TTC549 (cell line): ENCODE data around the gene C22orf31.

ENCODE experiments used
- FAIRE-seq: peaks from 2 replicates; lab custom pipeline; 2012; peaks lifted over from hg19 to GRCh38; lab: Jason Lieb, UNC

Gene C22orf31

DNA sequence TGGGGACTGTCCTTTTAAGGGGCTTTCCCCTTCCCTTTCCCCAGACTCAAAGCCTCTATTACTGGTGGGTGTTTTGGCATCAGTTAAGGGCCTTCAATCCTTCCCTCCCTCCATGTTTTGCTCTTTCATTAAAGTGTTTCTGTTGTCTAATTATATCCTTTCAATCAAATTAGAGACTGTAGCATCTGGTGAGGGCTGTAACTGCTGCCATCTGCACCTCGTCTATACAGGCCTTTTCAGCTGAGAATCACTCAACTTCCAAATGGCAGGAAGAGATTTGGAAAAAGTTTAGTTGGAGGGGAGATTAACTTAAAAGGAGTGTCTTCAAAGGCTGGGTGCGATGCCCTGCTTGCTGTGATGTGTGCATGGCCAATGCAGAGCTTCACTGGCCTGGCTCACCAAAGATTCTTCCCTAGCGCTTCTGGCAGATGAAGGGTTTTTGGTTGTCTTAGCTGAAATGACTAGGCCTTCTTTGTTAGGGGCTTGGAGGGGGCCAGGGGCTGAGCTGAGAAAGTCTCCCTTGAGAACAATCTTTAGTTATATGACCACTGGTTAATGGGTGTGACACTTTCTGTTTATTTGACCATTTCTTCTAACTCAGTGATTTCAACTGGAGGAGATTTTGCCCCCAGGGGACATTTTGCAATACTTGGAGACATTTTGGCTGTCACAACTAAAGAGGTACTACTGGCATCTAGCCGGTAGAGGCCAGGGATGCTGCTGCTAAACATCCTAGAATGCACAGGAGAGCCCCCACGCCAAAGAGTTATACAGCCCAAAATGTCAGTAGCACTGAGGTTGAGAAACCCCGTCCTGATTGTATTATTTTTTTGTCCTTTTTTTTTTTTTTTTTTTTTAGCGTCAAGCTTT, 18.7 kb upstream of the C22orf31 start:
- no peak for FAIRE-seq

DNA sequence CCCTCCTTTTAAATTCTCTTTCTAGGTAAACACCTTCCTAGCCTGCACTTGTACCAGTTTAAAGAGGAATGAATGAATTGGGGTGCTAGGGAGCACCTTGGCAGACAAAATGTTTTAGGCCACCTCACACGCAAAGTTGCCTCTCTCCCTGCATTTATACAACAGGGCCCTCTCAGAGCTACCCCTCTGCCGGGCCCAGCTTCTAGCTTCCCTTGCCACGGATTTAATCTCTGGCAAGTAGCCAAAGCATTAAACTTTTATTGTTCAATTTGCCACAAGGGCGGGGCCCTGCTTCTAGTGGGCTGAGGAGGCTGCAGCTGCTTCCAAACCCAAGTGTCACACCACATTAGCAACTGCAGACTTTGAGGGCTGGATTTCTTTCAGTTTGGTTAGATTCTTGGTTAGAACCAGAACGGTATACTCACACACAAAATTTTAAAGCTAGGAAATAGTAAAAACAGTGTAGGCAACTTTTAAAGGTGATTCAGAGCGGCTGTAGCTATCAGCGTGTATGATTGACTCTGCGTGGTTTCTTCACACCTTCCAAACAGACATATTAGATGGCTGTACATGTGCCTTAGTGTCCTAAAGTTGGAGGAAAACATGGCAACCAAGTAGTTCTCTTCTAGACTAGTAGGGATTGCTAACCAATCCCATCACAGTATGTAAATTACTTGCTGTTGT, 17.7 kb upstream of the C22orf31 start:
- FAIRE-seq, result no peak

DNA sequence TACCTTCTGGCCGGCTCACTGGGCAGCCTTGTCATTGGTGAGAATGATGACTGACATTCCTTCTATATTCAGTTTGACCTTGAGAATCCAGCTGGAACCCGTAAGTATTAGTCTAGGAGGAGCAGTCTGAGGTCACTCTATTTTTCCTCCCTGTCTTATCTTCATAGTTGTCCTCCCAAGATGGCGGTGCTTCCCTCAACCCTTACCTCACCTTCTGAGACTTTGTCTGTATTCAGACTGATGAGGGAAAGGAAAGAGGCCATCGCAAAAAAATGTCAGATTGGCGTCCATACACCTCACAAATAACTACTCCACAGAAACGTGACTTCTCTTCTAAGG, 17.2 kb upstream of the C22orf31 start:
- FAIRE-seq, result no peak

DNA sequence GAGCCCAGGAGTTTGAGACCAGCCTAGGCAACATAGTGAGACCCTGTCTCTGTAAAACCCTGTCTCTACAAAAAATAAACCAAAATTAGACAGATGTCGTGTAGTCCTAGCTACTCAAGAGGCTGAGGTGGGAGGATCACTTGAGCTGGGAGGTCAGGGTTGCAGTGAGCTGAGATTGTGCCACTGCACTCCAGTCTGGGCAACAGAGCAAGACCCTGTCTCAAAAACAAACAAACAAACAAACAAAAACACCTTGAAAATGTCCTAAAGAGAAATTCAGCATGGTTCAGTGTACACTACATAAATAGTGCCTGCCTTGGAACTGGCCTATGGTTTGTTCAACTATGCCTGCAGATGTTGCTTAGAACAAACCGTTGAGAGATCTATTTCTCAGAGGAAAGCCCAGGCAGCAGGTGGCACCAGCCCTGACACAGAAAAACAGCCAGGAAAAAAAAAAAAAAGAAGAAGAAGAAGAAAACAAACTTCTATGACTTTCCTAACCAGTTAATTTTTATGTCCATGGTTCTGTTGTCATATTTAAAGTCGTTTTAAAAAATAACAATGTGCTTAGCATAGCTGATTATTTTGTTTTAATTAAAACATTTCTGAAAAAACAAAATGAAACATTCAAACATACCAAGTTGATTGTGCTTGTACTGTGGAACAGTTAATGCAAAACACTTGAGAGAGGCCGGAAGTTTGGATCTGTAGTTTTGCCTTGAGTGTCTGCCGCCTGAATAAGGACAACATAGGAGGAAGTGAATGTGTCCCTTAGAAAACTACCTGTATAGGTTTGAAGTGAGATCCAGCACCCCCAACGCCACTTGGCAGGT, 16.6 kb upstream of the C22orf31 start:
- FAIRE-seq, result no peak

DNA sequence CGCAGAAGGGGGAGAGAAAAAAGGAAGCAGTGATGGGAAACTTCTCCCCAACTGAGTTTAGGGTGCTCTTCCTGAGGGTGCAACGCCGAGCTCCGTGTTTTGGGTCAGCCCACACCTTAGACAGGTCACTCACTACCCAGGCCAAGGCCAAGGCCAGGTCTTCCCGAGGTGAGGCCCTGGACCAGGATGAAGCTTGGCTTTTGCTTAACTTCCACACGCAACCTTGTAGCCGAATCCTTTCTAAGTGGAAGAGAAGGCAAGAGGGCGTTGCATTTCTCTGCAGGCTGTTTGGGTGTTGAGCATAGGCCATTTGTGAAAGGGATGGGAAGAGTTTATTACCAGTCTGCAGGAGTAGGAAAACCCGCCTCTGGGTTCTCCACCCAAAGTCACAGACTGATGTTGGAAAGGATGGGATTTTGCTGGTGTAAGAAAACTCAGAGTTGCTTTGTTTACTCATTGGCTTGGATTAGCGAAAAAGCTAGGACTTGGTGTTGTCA, 12.7 kb upstream of the C22orf31 start:
- FAIRE-seq, result no peak

DNA sequence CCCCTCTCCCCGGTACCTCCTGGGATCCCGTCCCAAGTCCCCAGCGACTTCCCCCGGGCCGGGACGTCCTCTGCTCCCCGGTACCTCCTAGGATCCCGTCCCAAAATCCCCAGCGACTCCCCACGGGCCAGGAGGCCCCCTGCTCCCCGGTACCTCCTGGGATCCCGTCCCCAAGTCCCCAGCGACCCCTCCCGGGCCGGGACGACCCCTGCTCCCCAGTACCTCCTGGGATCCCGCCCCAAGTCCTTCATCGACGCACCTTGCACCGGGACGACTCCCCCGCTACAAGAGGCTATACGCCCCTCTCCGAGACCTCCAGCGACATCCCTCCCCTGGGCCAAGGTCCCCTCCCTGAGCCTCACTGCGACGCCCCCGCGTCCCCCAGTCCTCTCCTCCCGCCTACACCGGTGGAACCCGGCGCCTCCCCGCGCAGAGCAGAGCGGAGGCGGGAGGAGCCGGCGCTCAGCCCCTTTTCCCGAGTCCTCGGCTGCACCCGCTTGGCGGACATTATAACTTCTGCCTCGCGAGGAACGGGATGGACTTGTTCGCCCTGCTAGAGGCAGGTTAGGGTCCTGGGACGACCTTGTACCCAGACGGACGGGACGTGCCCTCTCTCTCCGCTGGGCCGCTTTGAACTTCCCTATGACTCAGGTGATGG, 12.1 kb upstream of the C22orf31 start:
- FAIRE-seq, result no peak

DNA sequence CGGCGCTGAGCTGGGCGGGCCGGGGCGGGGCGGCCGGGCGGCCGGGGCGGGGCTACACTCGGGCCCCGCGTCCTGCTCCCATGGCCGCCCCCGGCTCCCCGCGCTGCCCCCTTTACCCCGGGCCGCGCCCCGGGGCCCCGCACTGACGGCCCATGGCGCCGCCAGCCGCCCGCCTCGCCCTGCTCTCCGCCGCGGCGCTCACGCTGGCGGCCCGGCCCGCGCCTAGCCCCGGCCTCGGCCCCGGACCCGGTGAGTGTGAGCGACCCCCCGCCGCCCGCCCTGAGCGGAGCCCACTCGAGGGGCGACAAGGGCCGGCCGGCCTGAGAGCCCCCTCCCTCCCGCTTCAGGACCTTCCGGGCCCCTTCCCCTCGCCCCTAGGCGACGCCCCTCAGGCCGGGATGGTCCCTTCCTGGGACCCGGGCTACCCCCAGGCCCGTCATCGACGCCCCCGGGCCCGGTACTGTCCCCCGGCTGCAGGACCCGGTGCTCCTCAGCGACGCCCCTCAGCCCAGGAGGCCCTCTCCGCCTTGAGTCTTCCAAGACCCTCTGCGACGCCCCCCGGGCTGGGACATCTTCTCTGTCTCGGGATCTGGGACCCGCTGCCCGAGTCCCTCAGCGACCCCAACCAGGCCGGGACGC, 11.5 kb upstream of the C22orf31 start, which contains the start of gene KREMEN1:
TSS of gene KREMEN1 (plus strand) at position 57 of the 639 bp plus-strand sequence. CDS start at position 153, 96 bp downstream.
- FAIRE-seq, result no peak

DNA sequence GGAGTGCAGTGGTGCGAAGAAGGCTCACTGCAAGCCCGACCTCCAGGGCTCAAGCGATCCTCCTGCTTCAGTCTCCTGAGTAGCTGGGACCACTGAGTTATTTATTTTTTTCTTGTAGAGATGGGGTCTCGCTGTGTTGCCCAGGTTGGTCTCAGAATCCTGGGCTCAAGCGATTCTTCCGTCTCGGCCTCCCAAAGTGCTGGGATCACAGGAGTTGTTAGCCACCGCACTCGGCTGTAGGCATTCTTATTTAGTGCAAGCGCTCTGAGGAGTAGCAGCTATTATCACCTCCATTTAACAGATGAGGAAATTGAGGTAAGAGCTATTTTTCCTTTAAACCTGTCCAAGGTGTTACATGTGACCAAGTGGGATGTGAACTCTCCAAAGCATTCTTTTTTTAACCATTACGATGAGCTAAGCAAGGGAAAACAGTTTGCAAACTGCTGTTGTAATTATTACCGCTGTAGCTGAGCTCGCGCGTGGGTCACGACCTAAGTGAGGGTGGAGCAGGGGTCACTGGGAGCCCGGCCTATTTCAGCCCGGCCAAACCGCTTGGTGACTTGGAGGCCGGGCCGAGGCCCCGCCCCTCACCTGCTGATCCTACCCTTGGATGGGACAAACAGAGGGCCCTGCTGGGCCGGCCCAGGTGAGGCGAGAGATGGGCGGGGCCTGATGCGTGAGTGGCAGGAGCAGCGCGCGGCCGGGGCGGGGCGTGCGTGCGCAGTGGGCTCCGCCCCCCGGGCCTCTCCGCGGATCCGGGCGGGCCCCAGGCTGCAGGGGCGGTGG, 10.8 kb upstream of the C22orf31 start:
- no peak for FAIRE-seq

DNA sequence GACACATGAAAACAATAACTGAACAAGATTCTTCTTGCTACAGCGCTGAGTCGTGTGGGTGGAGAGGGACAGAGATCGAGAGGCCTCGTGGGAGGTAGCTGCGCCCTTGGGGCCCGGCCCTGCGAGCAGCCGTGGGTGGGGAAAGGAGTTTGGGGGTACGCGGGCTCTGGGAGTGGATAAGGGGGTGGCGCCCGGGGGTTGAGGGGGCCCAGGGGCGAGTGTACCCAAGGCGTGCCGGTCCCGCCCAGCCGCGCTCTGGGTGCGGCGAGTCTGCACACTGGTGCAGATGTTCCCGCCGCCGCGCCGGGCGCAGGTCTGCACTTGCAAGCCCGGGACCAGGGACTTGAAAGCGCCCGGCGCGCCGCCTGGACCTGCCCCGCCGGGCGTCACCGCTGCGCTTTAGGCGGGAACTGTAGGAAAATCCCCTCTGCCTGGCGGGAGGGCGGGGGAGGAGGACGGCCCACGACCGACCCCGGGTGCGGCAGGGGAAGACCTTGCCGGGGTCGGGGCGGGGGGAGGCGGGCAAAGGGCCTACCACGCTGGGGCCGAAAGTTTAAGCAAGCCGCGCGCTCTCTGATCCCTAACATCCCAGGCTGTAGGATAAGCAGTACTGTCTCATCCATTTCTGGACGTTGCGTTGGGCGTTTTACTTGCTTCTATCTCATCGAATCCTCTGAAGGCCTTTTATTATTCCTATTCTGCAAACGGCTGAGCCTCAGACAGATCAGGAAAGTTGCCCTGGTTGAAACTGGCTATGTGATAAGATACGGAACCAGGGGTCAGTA, 9.8 kb upstream of the C22orf31 start:
- FAIRE-seq, result no peak

DNA sequence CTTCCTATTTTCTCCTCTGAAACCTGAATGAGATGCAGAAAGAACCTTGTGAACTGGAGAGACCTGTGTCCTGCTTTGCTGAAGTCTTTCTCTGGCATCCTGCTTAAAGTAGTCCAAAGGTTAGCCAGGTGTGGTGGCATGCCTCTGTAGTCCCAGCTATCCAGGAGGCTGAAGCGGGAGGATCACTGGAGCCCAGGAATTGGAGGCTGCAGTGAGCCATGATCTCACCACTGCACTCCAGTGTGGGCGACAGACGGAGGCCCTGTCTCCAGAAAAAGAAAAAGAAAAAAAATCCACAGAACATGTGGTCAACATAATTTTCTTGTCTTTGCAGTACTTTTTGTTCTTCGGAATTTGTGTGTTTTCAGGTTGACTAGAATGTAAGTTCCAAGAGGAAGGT, 8.9 kb upstream of the C22orf31 start:
- no peak for FAIRE-seq

DNA sequence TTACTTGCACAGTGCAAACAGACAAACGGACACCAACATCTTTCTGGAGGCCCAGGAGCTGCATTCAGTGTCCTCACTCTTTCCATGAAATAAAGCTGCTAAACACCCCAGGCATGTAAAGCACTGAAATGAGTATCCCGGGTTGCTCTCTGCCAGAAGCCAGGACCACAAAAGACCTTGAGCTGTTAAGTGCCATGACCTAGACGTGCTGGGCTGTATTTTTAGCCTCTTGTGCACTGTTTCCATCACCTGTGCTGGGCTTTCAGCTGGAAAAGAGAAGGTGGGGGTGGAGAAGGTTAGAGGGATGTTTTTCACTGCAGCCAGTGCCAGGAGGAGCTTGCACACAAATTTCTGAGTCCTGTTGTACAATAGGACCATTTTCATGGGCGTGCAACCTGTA, 7.8 kb upstream of the C22orf31 start:
- FAIRE-seq, result no peak

DNA sequence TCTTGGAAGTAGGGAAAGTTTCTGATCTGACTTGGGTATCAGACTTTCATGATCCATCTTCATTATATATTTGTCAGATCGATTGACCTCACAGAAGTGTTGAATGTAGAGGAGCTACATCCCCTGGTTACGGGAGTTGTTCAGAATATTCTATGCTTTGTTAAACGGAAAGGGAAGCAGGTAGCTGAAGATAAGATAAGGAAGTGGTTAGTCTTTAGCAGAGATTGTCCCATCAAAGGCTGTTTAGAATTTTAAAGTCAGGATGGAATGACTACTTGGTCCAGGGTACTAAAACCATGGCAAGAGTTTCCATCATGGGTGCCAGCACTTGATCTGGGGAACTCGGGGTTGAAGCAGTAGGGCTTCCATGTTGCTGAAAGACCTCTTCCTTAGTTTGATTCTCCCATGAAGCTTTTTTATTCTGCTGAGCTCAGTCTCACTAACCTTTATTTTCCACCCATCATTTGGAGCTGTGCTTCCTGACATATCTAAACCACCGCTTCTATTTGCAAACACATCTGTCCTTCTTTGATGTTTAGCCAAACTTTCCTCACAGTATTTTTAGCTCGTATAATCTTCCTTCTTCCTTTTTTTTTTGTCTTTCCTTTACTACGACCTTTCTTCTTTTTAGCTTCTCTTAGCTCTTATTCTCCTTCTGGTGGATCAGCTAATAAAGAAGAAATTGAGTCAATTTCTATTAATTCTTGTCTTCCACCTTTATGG, 4.0 kb upstream of the C22orf31 start:
- FAIRE-seq, result no peak

DNA sequence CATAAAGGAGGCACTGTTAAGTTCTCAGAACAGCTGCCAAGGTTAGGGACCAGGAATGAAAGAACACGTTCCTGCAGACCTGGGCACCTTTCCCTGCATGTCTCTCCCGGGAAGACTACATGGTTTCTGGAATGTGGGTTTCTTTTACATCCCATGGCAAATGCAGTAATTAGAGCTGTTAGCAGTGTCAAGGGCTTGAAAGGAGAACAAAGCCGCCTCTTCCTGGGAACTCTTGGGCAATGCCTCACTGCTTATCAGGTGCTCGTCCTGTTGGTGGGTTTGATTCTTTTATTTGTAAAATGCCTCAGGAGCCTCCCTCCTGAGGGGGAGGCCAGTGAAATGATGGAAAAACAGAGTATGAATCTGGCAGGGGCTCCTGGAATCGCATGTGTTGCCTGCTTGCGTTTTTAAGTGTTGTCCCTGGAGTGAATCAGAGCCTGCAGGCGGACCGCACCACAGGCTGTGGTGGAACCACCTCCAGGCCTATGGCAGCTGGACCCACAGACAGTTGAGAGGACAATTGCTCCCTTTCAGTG, 723 bp upstream of the C22orf31 start:
- no peak for FAIRE-seq

DNA sequence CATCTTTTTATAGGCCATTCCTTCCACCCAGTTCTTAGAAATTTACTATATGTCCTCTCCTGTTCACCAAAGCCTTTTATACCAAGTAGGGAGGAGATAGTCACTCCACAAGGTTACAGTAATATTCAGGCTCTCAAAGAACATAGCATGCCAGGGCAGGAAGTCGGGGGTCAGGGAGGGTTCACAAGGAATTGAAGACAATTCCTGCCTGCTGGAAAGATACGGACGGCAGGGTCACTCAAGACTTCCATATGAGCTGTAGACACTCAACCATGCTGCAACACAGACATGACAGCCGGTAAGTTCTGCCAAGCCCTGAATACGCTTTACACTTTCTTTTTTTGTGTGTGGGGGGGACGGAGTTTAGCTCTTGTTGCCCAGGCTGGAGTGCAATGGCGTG, 700 bp downstream of the C22orf31 start:
- no peak for FAIRE-seq

DNA sequence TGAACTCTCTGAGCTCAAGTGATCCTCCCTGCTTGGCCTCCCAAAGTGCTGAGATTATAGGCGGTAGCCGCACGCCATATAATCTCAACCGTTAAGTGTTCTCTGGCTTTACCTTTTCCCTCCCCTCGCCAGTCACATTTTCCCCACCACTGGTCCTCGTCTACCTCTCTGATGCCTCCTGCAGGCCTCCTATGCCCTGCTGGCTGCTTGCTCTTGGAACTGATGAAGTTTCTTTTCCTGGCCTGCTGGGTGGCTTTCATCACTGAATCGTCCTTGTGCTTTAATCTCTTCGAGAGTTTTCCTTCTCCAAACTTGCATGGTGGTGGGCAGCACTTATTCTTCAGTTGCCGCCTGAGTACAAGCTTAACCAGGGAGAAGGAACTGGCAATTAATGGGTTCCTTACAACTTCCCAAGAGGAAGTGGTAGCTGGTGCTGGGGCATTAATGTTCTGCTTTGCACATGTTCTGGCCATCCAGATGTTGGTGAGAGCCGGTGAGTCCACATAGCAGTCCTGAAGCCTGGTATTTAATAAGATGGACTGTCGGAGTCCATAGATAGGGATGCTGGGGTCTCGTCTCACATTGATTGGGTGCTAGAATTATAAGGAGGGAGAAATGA, 1.3 kb downstream of the C22orf31 start:
- FAIRE-seq, result no peak

DNA sequence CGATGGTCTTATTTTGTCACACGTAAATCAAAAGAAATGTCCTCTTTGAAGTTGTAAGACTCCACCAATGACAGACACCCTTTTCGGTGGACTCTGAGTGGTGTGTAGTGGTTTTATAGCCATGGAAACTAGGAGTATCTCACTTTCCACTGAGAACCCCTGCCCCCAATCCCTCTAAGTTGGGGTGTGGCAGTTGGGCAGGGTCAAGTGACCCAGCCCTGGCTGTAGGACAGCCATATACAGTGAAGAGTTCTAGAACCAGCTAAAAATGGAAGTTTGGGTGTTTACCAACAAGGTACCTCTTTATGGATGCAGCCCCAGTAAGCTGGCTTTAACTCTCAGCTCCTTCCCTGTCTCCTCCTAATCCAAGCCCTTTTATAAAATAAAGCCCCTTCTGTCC, 5.2 kb downstream of the C22orf31 start:
- no peak for FAIRE-seq

DNA sequence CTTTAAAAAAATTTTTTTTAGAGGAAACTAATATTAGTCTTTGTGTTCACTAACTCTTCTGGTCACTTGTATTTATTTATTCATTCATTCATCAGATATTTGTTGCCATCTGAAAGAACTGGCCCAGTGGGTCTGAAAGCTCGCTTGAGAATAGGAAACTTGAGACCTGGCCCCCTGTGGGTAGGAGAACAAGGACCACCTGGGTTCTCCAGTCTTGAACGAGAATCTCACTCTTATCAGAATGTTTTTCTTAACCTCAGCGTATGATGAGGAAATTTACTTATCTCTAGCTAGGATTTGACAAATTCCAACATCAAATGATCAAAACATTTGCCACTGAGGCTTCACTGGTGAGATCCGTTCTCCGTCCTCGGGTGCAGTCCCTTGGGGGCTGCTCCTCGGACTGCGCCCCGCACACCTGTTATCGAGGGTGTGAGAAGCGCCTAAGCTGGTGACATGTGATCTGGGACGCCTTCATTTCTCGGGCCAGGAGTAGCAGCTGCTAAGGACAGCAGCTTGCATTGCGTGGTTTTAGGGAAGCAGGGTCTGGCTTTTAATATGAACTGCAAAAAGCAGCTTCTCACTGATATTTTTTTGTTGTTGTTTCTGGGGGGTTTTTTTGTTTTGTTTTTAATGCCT, 6.3 kb downstream of the C22orf31 start:
- FAIRE-seq, result no peak

DNA sequence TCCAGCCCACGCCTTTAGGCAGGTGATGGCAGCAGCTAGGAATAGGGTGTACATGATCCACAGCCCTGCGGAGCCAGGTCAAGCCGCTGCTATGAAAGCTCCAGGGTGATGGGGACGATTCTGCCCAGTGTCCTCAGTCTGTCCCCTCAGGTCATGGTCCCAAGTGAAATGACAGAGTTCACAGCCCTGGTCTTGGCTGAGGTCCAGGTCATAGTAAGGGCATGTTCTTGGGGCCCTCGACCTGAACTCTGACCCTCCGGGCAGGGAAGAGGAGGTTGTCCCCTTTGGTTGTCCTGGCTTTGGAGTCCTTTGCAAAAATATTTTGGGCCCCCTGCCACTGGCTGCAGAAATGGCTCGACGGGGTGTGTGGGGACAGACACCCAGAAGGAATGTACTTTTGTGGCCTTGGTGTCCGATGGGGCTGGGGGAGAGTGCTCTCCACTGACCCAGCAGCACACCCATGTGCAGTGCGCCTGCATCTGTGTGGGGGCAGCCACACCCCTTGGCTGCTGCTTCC, 7.3 kb downstream of the C22orf31 start:
- no peak for FAIRE-seq
